GM20000 (cell line): ENCODE results near the gene TLL2.

Experiments used
- DNase-seq: peaks from one replicate; pipeline ENCODE4 v3.0.0; 2012; ENCODE audit warnings: low spot score
- TF ChIP-seq, protein P1 (sequence below): IDR thresholded peaks from 2 replicates; pipeline ENCODE4 v1.5.1; 2012; ENCODE audit warnings: mild to moderate bottlenecking, control low read depth; ENCODE audit errors: extremely low read depth, missing control alignments

The TLL2 gene

DNA sequence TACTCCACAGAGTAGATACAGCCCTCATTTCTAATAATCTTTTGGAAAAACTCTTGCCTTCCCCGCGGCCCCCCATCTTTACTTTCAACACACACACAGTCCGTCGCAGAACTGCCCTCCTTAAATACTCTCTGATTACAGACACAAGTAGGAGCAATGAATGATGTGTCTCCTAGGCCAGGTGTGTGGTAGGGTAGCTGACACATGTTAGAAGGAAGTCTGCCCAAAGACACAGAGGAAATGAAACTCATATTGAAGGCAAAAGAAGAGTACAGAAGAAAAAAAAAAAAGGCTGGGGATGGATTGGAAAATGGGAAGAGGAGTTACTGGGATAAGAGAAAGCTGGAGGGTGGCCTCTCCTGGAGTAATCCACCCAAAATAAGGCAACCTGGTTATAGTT lies 169.5 kb downstream of the TLL2 start:
- DNase-seq: no peak
- TF ChIP-seq, protein P1, sequence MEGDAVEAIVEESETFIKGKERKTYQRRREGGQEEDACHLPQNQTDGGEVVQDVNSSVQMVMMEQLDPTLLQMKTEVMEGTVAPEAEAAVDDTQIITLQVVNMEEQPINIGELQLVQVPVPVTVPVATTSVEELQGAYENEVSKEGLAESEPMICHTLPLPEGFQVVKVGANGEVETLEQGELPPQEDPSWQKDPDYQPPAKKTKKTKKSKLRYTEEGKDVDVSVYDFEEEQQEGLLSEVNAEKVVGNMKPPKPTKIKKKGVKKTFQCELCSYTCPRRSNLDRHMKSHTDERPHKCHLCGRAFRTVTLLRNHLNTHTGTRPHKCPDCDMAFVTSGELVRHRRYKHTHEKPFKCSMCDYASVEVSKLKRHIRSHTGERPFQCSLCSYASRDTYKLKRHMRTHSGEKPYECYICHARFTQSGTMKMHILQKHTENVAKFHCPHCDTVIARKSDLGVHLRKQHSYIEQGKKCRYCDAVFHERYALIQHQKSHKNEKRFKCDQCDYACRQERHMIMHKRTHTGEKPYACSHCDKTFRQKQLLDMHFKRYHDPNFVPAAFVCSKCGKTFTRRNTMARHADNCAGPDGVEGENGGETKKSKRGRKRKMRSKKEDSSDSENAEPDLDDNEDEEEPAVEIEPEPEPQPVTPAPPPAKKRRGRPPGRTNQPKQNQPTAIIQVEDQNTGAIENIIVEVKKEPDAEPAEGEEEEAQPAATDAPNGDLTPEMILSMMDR: no peak

DNA sequence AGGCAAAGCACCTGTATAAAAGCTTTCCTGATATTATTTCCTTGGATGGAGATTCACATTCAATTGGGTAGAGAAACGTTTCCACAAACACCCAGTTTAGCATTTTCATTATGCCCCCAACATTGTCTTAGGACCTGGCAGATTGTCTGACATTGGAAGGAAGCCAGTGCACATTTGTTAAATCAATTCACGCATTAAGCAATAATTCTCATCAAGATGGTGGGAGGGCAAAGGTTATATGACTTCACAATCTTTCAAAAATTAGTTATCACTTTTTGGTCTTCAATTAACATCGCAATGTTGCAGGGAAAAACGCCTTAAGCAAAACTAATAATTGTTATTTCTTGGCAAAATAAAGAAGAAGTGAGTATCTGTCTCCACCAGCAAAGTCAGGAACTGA lies 171.3 kb downstream of the TLL2 start:
- TF ChIP-seq, protein P1: no peak
- no peak for DNase-seq

DNA sequence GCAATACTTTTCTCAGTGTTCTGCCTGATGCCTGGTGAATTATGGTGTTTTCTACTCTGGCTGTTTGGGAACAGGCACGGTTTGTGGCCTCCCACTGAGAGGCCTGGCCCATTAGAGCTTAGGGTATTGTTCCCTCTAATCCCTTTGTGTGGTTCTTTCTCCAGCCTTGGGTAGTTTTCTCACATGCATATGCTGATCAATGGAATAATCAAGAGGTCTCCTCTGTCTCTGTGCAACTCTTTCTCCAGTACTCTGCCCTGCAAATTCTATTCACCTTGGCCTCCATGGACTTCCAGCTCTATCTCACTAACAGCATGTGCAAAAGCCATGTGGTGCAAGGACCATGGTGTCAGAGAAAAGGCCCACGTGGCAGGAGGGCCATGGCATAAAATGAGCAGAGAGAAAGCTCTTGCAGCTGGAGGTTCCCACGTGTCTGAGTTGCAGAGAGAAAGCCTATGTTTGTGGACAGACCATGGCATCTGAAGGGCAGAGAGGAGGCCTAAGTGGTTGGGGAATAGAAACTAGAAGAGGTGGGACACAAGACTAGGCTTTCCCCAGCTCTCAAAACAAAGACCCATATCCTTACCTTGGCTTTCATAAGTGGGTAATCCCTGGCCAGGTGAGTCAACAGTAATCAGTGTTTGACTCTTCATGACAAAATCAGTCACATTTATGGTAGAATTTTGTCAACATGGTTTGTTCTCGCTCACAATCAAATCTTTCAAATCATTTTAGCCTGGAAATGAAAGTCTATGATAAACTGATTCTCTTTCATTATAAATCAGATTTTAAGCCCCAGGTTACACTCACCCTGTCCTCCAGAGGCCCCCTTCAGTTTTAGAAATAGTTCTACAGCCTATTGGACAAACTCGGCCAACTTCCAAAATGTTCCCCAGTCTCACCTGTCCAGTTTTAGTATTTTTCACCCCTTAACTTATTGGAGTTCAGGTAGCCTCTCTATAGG lies 172.2 kb downstream of the TLL2 start:
- TF ChIP-seq, protein P1: no peak
- no peak for DNase-seq

DNA sequence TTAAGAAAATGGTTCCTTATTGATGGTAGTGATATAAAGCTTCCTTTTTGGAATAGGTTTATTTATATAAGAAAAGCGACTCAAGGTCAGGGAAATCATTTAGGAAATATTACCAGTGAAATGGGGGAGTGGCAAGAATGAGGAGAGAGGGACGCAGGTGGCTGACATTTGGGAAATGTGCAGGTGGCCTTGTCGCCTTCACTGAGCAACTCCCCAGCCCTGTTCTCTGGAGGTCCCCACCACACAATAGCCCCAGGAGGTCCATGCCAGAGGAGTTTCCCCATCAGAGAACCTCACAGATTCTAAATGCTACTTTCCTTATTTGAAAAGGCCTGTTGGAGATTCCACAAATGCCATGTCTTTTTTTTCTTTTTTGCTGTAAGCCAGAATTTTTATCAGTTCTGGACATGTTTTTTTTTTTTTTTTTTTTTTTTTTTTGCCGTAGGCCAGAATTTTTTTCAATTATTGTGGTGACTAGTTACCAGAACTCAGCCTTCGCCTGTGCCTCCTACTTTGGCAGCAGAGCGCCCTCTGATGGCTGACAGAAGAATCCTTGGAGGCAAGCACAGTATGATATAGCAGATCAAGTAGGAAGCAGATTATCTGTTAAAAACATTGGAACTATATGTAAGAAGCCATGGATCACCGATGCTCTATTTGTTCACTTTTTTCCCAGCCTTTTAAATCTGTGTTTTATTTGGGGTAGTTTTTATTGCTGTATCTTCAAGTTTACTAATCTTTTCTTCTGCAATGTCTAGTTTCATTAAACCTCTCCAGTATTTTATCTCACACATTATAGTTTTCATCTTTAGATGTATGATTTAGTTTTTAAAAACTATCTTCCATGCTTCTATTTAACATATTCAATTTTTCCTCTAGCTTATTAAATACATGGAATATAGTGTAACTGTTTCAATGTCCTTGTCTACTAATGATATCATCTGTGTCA lies 173.5 kb downstream of the TLL2 start:
- TF ChIP-seq, protein P1: peak; percentile 91
- DNase-seq: peak; percentile 69

DNA sequence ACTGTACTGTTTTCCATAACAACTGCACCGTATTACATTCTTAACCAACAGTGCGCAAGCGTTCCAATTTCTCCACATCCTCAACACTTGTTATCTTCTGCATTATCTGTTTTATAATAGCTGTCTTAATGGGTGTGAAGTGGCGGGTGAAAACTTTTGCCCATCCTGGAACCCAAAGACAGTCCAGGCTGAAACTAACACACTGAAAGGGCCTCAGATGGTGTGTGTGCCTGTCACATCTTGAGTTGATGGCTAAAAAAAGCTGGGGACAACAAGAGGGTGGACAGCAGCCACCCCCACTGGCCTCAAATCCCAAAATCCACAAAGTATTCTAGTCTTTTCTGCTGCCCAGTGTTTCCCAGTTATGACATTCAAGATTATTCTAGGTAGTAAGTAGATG lies 174.3 kb downstream of the TLL2 start:
- DNase-seq: no peak
- TF ChIP-seq, protein P1: no peak

DNA sequence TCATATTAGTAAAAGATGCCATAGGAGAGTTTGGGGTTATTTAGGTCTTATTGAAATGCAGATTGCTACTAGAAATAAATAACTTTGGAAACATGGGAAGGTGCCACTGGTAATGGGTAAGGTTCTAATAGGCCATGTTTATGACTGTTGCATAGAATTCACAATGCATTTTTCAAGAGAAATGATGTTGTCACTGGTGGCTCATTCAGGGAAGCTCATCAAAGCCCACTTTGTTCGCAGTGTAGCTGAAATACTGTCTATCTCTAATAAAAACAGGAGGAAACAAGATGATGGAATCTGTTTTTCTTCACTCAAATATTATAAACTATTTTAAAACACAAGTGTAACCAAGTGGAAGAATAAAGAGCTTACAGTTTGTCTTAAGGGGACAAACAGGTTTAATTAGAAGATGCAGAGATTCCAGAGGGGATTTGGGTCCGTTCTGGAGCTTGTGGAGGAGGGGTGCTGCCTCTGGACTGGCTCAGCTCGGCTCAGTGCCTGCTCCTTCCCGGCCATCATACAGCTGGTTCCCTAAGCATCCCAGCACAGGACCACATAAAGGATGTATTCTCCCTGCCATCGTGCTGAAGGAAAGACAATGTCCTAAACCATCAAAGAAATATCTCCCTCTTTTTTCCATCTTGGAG lies 175.3 kb downstream of the TLL2 start:
- no peak for DNase-seq
- TF ChIP-seq, protein P1: no peak
